ENCODE data around the gene CTSO.

GRCh38 chr4:155944516-155944915 is 9.2 kb downstream of the CTSO start:
- no peak for TF ChIP-seq EZH2phosphoT487 (IDR thresholded peaks at IDR 0.05; ENCODE audit: low read depth, severe bottlenecking, unreplicated experiment)
- no peak for TF ChIP-seq CTCF (IDR thresholded peaks at IDR 0.05; ENCODE audit: poor library complexity)

Measured in hepatocyte (in vitro differentiated cells).